T-helper 17 cell (primary cell): ENCODE results near the gene C2CD2. TPM values are rescaled to one million over a fixed set of nuclear protein-coding genes. Genes with fewer than 3 reads are reported as not detected.
A peak's percentile ranks its signal among the peaks of the same experiment; 100 is the strongest.
"Not testable (repeated sequence)": the region's sequence is repeated elsewhere in the genome, so short reads cannot be mapped to it uniquely, and the experiment has no call there.

Experiments used
- ATAC-seq: fragments of 150-1000 bp; cut with Tn5 transposase; 2 replicates; pipeline ENCODE4 v1.10.0; 2021; ENCODE audit warnings: mild to moderate bottlenecking, moderate library complexity
- DNase-seq, 3 donors: peaks; one replicate each; pipeline versions ENCODE4 v3.0.0 to v3.0.0-alpha.2; 2020 to 2021
- H3K9me3 ChIP-seq: one replicate; pipeline ENCODE4 v1.7.0; 2013; ENCODE audit warnings: low read length, mild to moderate bottlenecking; ENCODE audit not compliant: control insufficient read depth, poor library complexity, severe bottlenecking
- H3K27ac Mint-ChIP-seq: one replicate; pipeline ENCODE4 v1.8.0; 2022; ENCODE audit warnings: mild to moderate bottlenecking, moderate library complexity, mixed read lengths
- H3K27me3 Mint-ChIP-seq: one replicate; pipeline ENCODE4 v1.8.0; 2022; ENCODE audit warnings: mixed read lengths
- H3K36me3 Mint-ChIP-seq: one replicate; pipeline ENCODE4 v1.8.0; 2022; ENCODE audit warnings: low read depth, mixed read lengths
- H3K4me1 Mint-ChIP-seq: one replicate; pipeline ENCODE4 v1.8.0; 2022; ENCODE audit warnings: mild to moderate bottlenecking, mixed read lengths
- H3K4me3 Mint-ChIP-seq: one replicate; pipeline ENCODE4 v1.8.0; 2022; ENCODE audit warnings: mild to moderate bottlenecking, moderate library complexity, mixed read lengths
- total RNA-seq, 4 donors: library from RNA in 2 of 4; stranded (reverse) in 2 of 4; gene quantifications; one replicate each; pipeline ENCODE4 v1.2.3 and lab custom pipeline; 2022 to 2026

C2CD2 gene
- total RNA-seq, 2 donors from 2014 or later: 3.7 to 6.0 TPM

GRCh38 chr21:41961282-41961701 lies 7.5 kb upstream of the C2CD2 start:
- H3K9me3 ChIP-seq: no peaks in the 10 kb centered on the region
- DNase-seq: no peak
- H3K4me3 Mint-ChIP-seq: no peak overlapping the region
- H3K4me1 Mint-ChIP-seq: peaks cover 9% of the 10 kb centered on the region
- no peak for ATAC-seq
- H3K36me3 Mint-ChIP-seq: peaks cover 4% of the 10 kb centered on the region
- no peak overlapping the region for H3K27ac Mint-ChIP-seq
- peaks cover 32% of the 10 kb centered on the region for H3K27me3 Mint-ChIP-seq

GRCh38 chr21:41960386-41960785 lies 6.6 kb upstream of the C2CD2 start:
- no peak overlapping the region for H3K27ac Mint-ChIP-seq
- H3K36me3 Mint-ChIP-seq: peaks cover 4% of the 10 kb centered on the region
- H3K4me3 Mint-ChIP-seq: no peak overlapping the region
- ATAC-seq: no peak
- DNase-seq: no peak
- peaks cover 9% of the 10 kb centered on the region for H3K4me1 Mint-ChIP-seq
- H3K27me3 Mint-ChIP-seq: peaks cover 34% of the 10 kb centered on the region
- H3K9me3 ChIP-seq: no peaks in the 10 kb centered on the region

- Mint-ChIP-seq H3K4me1 (peaks cover 14% of the 10 kb centered on the region), H3K27me3 (peaks cover 41% of the 10 kb centered on the region)
- not testable (repeated sequence) for H3K4me3 Mint-ChIP-seq, ATAC-seq, DNase-seq, H3K36me3 Mint-ChIP-seq, H3K27ac Mint-ChIP-seq, H3K9me3 ChIP-seq
Measured at GRCh38 chr21:41959697-41960096, 5.9 kb upstream of the C2CD2 start.

- no peak overlapping the region for H3K4me3 Mint-ChIP-seq
- H3K4me1 Mint-ChIP-seq: peaks cover 20% of the 10 kb centered on the region
- H3K9me3 ChIP-seq: no peaks in the 10 kb centered on the region
- peaks cover 47% of the 10 kb centered on the region for H3K27me3 Mint-ChIP-seq
- DNase-seq (no peak), ATAC-seq (no peak)
- H3K36me3 Mint-ChIP-seq: peaks cover 3% of the 10 kb centered on the region
- H3K27ac Mint-ChIP-seq: no peak overlapping the region
Measured at GRCh38 chr21:41958886-41959563, 5.2 kb upstream of the C2CD2 start.

GRCh38 chr21:41957991-41958766 lies 4.4 kb upstream of the C2CD2 start:
- no peaks in the 10 kb centered on the region for H3K9me3 ChIP-seq
- peaks cover 20% of the 10 kb centered on the region for H3K4me1 Mint-ChIP-seq
- ATAC-seq (no peak), DNase-seq (no peak)
- H3K36me3 Mint-ChIP-seq: peaks cover 3% of the 10 kb centered on the region
- no peak overlapping the region for H3K4me3 Mint-ChIP-seq
- H3K27me3 Mint-ChIP-seq: peaks cover 47% of the 10 kb centered on the region
- H3K27ac Mint-ChIP-seq: no peak overlapping the region

GRCh38 chr21:41956926-41957729 lies 3.3 kb upstream of the C2CD2 start:
- peaks cover 20% of the 10 kb centered on the region for H3K4me1 Mint-ChIP-seq
- DNase-seq (no peak), ATAC-seq (no peak)
- peaks cover 3% of the 10 kb centered on the region for H3K36me3 Mint-ChIP-seq
- no peak overlapping the region for H3K4me3 Mint-ChIP-seq
- no peaks in the 10 kb centered on the region for H3K9me3 ChIP-seq
- H3K27me3 Mint-ChIP-seq: peaks cover 45% of the 10 kb centered on the region
- H3K27ac Mint-ChIP-seq: peak overlapping the region; percentile 82

- H3K27ac Mint-ChIP-seq: peak overlapping the region; percentile 47
- H3K4me1 Mint-ChIP-seq: peaks cover 16% of the 10 kb centered on the region
- peak overlapping the region; percentile 87 for H3K4me3 Mint-ChIP-seq
- H3K36me3 Mint-ChIP-seq: peaks cover 3% of the 10 kb centered on the region
- H3K9me3 ChIP-seq: no peaks in the 10 kb centered on the region
- H3K27me3 Mint-ChIP-seq: peaks cover 35% of the 10 kb centered on the region
- ATAC-seq (no peak), DNase-seq (no peak)
Measured at GRCh38 chr21:41955516-41955915, 1.7 kb upstream of the C2CD2 start.

GRCh38 chr21:41954654-41955499 lies 1.1 kb upstream of the C2CD2 start:
- no peaks in the 10 kb centered on the region for H3K9me3 ChIP-seq
- H3K36me3 Mint-ChIP-seq: peaks cover 3% of the 10 kb centered on the region
- ATAC-seq (no peak), DNase-seq (no peak)
- peak overlapping the region; percentile 47 for H3K27ac Mint-ChIP-seq
- H3K4me1 Mint-ChIP-seq: peaks cover 16% of the 10 kb centered on the region
- peaks cover 31% of the 10 kb centered on the region for H3K27me3 Mint-ChIP-seq
- peak overlapping the region; percentile 87 for H3K4me3 Mint-ChIP-seq

- no peaks in the 10 kb centered on the region for H3K9me3 ChIP-seq
- Mint-ChIP-seq H3K27ac (no peak overlapping the region), H3K4me1 (peaks cover 16% of the 10 kb centered on the region), H3K4me3 (peak overlapping the region; percentile 64), H3K36me3 (peaks cover 3% of the 10 kb centered on the region), H3K27me3 (peaks cover 31% of the 10 kb centered on the region)
- ATAC-seq: peak; percentile 30
- DNase-seq: no peak
Measured at GRCh38 chr21:41953249-41953830, 478 bp downstream of the C2CD2 start.

GRCh38 chr21:41952568-41953248 lies 1.1 kb downstream of the C2CD2 start:
- ATAC-seq (no peak), DNase-seq (no peak)
- no peaks in the 10 kb centered on the region for H3K9me3 ChIP-seq
- no peak overlapping the region for H3K27ac Mint-ChIP-seq
- peaks cover 16% of the 10 kb centered on the region for H3K4me1 Mint-ChIP-seq
- peak overlapping the region; percentile 64 for H3K4me3 Mint-ChIP-seq
- H3K27me3 Mint-ChIP-seq: peaks cover 31% of the 10 kb centered on the region
- peaks cover 3% of the 10 kb centered on the region for H3K36me3 Mint-ChIP-seq

GRCh38 chr21:41951876-41952567 lies 1.8 kb downstream of the C2CD2 start:
- no peaks in the 10 kb centered on the region for H3K9me3 ChIP-seq
- Mint-ChIP-seq H3K27ac (no peak overlapping the region), H3K4me1 (peaks cover 12% of the 10 kb centered on the region), H3K4me3 (peak overlapping the region; percentile 64), H3K27me3 (peaks cover 25% of the 10 kb centered on the region), H3K36me3 (peaks cover 3% of the 10 kb centered on the region)
- DNase-seq: no peak
- ATAC-seq: no peak
